VCaP (cell line): ENCODE data around the gene PHYKPL.

Experiments used
- H3K27ac ChIP-seq: fragments of 450-650 bp; 2 replicates; pipeline ENCODE4 v1.5.1; 2017
- TF ChIP-seq, protein P1 (sequence below): fragments of 450-650 bp; conservative IDR thresholded peaks from 2 replicates; pipeline ENCODE4 v1.5.1; 2017; ENCODE audit warnings: mild to moderate bottlenecking, moderate library complexity

PHYKPL gene

DNA sequence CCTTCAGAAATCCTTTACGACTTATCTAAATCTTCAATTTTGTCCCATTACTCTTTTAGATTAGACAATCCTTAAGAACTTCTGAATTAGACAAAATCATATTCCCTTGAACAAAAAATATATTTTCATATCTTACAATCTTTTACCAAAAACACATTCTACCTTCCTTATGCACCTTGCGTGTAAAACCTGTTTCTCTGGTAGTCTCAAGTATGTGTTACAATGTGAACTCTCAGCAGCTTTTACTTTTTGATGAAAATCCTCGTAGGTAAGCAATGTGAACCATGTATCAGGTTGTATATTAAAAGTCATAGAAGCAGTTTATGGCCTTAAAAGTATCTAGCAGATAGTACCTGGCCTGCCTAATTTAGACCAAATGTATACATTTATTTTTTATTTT is 58.1 kb downstream of the PHYKPL start:
- no peak overlapping the region for H3K27ac ChIP-seq
- TF ChIP-seq, protein P1, sequence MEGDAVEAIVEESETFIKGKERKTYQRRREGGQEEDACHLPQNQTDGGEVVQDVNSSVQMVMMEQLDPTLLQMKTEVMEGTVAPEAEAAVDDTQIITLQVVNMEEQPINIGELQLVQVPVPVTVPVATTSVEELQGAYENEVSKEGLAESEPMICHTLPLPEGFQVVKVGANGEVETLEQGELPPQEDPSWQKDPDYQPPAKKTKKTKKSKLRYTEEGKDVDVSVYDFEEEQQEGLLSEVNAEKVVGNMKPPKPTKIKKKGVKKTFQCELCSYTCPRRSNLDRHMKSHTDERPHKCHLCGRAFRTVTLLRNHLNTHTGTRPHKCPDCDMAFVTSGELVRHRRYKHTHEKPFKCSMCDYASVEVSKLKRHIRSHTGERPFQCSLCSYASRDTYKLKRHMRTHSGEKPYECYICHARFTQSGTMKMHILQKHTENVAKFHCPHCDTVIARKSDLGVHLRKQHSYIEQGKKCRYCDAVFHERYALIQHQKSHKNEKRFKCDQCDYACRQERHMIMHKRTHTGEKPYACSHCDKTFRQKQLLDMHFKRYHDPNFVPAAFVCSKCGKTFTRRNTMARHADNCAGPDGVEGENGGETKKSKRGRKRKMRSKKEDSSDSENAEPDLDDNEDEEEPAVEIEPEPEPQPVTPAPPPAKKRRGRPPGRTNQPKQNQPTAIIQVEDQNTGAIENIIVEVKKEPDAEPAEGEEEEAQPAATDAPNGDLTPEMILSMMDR, result no peak

DNA sequence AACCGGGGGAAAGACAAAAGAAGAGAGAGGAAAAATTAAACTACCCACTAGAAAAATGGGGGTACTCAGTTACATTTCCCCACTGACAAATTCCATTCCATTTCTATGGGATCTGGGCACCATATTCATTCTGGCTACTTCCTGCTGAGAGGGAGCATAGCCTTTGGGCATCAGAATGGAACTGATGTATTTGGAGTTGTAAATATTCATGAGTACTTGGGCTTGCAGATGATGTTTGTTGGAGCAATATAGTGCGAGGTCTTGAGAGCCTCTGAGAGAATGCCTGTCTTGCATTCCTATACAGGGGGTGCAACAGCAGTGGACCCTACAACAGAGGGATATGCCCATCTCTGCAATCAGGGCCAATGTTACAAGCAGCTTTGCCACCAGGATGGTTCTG is 62.1 kb downstream of the PHYKPL start:
- no peak overlapping the region for H3K27ac ChIP-seq
- TF ChIP-seq, protein P1, result no peak

DNA sequence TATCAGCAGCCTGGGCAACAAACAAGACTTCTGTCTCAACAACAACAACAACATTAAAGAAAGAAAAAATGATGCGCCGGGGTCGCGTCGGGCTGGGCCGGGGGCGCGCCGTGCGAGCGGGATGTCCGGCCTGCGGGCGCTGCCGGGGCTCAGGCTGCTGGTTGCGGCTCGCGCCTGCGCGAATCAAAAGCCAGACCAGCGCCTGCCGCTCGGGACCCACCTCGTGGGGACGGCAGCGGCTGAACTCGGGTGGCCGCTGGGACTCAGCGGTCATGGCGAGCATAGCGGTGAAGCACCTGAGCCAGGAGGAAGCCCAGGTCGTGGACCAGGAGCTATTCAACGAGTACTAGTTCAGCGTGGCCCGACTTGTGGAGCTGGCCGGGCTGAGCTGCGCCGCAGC is 67.0 kb downstream of the PHYKPL start:
- H3K27ac ChIP-seq, result no peak overlapping the region
- TF ChIP-seq, protein P1, result no peak

DNA sequence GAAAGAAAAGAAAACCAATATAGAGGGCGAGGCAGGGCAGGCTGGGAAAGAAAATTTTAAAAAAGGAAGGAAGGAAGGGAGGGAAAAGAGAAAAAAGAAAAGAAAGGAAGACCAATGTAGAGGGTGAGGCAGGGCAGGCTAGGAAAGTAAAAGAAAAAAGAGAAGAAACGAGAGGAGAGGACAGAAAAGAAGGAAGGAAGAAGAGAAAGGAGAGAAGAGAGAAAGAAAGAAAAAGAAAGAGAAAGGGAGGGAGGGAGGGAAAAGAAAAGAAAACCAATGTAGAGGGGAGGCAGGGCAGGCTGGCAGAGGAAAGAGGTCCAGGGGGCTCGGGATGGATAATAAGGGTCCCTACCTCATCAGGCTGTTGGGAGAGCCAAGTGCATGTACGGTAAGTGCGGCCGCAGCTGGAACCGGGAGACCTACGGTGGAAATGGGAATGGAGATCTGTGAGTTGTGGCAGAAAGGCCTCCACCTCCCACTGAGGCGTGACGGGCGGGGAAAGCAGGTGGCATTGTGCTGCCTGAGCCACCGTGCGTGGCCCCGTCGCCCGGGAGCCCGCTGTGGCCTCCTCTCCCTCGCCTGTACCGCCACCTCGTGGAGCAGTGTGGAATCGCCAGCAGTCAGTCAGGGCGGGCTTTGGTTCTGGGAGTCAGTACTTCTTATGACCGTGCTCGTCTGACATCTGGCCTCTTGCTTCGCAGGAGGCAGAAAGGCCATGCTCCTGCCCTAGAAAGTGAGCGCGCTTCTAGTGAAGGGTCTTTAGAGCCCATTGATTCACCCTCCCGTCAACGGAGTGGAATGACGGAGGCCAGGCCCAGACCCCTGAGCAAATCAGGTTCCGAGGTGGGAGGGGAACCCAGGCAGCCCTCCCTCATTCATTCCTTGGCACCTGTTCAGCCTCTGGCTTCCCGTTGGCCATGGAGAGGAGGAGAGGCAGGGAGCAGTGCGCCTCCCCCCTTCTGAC is 68.5 kb downstream of the PHYKPL start:
- TF ChIP-seq, protein P1, result peak; percentile 100
- H3K27ac ChIP-seq, result peak overlapping the region; percentile 27; the same call in 1 of the 2 replicates

DNA sequence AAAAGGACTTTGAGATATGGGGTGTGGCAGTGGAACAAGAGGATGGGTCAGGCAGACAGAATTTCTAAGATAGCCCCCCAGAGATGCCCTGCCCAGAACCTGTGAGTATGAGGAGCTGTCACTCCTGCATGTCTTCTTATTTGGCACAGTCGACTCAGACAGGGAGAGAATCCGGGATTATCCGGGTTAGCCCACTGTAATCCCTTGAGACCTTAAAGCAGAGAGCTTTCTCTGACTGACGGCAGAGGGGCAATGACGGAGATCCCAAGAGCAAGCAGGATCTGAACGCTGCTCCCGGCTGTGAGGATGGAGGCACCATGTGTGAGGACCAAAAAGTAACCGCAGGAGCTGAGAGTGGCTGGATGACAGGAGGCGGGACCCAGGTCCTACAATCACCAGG is 70.1 kb downstream of the PHYKPL start:
- H3K27ac ChIP-seq, result no peak overlapping the region
- TF ChIP-seq, protein P1, result no peak

DNA sequence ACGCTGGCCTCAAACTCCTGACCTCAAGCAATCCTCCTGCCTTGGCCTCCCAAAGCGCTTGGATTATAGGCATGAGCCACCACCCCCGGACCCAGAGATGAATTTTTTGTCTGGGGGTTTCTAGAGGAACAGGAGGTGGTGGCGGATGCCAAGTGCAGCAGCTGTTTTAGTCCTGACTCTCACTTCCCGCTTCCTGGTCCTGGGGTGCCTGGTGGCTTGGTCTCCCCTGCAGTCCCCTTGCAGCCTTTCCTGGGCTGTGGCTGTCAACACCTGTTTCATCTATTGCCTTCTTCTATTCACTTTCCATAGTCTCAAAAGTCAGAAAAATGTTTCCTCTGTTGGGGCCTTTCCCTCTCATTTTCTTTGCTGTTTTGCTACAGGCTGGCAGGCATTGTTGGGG is 72.4 kb downstream of the PHYKPL start:
- TF ChIP-seq, protein P1, result no peak
- H3K27ac ChIP-seq, result no peak overlapping the region
